ENCODE data around the gene MAD2L1BP. TPM values are rescaled to one million over a fixed set of nuclear protein-coding genes. Genes with fewer than 3 reads are reported as not detected.

Gene MAD2L1BP
- total and polyA plus RNA-seq, 2 donors from 2014 or later, result 19.0 to 31.0 TPM

GRCh38 chr6:43621078-43621835, 14.4 kb upstream of the MAD2L1BP start:
- intact Hi-C loops (cut with DNase I), result no loop called here
- Histone ChIP-seq H3K9ac (ENCODE audit: low read length in 3 of 3) (no peak overlapping the region), H3K36me3 (ENCODE audit: control insufficient read depth in 2 of 3, insufficient read depth in 3 of 3, low read length in 3 of 3) (peaks cover 0 to 33% (median 28%) of the 10 kb centered on the region in 3 donors), H3K4me1 (ENCODE audit: control insufficient read depth in 2 of 3, insufficient read depth in 2 of 3, low read depth in 1 of 3, low read length in 3 of 3) (no peaks in the 10 kb centered on the region), H3K27me3 (ENCODE audit: control insufficient read depth, insufficient read depth, low read length) (no peaks in the 10 kb centered on the region), H3K27ac (ENCODE audit: low read depth in 2 of 2, low read length in 2 of 2) (no peak overlapping the region), H3K4me3 (ENCODE audit: low read length in 3 of 3) (no peak overlapping the region), H3K9me3 (ENCODE audit: control insufficient read depth in 2 of 3, insufficient read depth in 1 of 3, low read length in 3 of 3) (no peaks in the 10 kb centered on the region)
- no peak for FAIRE-seq
- no peak for DNase-seq
- no peak for TF ChIP-seq CTCF (IDR thresholded peaks at IDR 0.05; ENCODE audit: borderline replicate concordance, extremely low read depth, insufficient read depth)

GRCh38 chr6:43621836-43622180, 13.8 kb upstream of the MAD2L1BP start:
- no peak for TF ChIP-seq CTCF (IDR thresholded peaks at IDR 0.05; ENCODE audit: borderline replicate concordance, extremely low read depth, insufficient read depth)
- Histone ChIP-seq H3K9me3 (ENCODE audit: control insufficient read depth in 2 of 3, insufficient read depth in 1 of 3, low read length in 3 of 3) (no peaks in the 10 kb centered on the region), H3K4me1 (ENCODE audit: control insufficient read depth in 2 of 3, insufficient read depth in 2 of 3, low read depth in 1 of 3, low read length in 3 of 3) (peaks cover 0 to 1% (median under 1%) of the 10 kb centered on the region in 3 donors), H3K36me3 (ENCODE audit: control insufficient read depth in 2 of 3, insufficient read depth in 3 of 3, low read length in 3 of 3) (peaks cover 0 to 33% (median 28%) of the 10 kb centered on the region in 3 donors), H3K27me3 (ENCODE audit: control insufficient read depth, insufficient read depth, low read length) (no peaks in the 10 kb centered on the region), H3K9ac (ENCODE audit: low read length in 3 of 3) (no peak overlapping the region), H3K27ac (ENCODE audit: low read depth in 2 of 2, low read length in 2 of 2) (no peak overlapping the region), H3K4me3 (ENCODE audit: low read length in 3 of 3) (no peak overlapping the region)
- intact Hi-C loops (cut with DNase I), result no loop called here
- DNase-seq, result no peak
- no peak for FAIRE-seq

DNA sequence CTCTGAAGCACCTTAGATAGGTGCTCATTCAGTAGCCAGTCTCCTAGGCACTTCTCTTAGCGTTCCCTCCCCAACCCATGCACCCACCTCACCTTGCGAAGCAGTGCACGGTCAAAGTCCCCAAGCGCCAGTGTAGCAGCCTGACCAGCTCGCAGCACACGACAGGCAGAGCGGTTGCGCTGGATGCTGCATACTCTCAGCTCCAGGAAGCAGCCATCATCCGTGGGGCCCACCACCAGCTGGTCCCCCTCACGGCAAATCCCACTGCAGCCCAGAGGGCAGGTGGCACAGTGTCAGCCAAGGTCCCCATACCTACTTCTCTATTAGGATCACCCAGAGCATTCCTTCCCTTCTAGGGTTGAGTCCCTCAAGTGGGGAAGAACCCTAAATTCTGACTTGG, 13.1 kb upstream of the MAD2L1BP start:
- Histone ChIP-seq H3K9ac (ENCODE audit: low read length in 3 of 3) (no peak overlapping the region), H3K9me3 (ENCODE audit: control insufficient read depth in 2 of 3, insufficient read depth in 1 of 3, low read length in 3 of 3) (no peaks in the 10 kb centered on the region), H3K27me3 (ENCODE audit: control insufficient read depth, insufficient read depth, low read length) (no peaks in the 10 kb centered on the region), H3K4me3 (ENCODE audit: low read length in 3 of 3) (no peak overlapping the region), H3K36me3 (ENCODE audit: control insufficient read depth in 2 of 3, insufficient read depth in 3 of 3, low read length in 3 of 3) (peaks cover 0 to 33% (median 28%) of the 10 kb centered on the region in 3 donors), H3K4me1 (ENCODE audit: control insufficient read depth in 2 of 3, insufficient read depth in 2 of 3, low read depth in 1 of 3, low read length in 3 of 3) (peaks cover 0 to 7% (median 6%) of the 10 kb centered on the region in 3 donors), H3K27ac (ENCODE audit: low read depth in 2 of 2, low read length in 2 of 2) (no peak overlapping the region)
- no peak for TF ChIP-seq CTCF (IDR thresholded peaks at IDR 0.05; ENCODE audit: borderline replicate concordance, extremely low read depth, insufficient read depth)
- FAIRE-seq, result no peak
- DNase-seq, result no peak
- intact Hi-C loops (cut with DNase I), result no loop called here

Data from kidney (tissue), 14 donors.